Endothelial cell of umbilical vein (primary cell): ENCODE measurements around the gene ZNF786. TPM values are rescaled to one million over a fixed set of nuclear protein-coding genes. Genes with fewer than 3 reads are reported as not detected.

Experiments
- BruUV-seq: library from RNA; stranded (reverse); fragments of 400-500 nt; replicated peaks from 2 replicates; lab custom pipeline; 2021; lab: Mats Ljungman, UMichigan
- CTCF ChIA-PET: fragments of 300-600, 350-600 bp; sonication (Branson Sonifier 250); formaldehyde crosslinking; loops from one replicate; lab custom pipeline; 2021; ENCODE audit warnings: antibody characterized with exemption, inconsistent platforms; lab: Charles Lee
- POLR2A ChIA-PET: fragments of 300-600, 350-600 bp; sonication (Branson Sonifier 250); formaldehyde crosslinking; loops from one replicate; lab custom pipeline; 2021; ENCODE audit warnings: antibody characterized with exemption, inconsistent platforms; lab: Charles Lee
- DNase-seq: peaks from one replicate; pipeline ENCODE4 v3.0.0-alpha.2; 2011; ENCODE audit warnings: low read depth, low spot score
- FAIRE-seq: peaks from 2 replicates; lab custom pipeline; 2011; peaks lifted over from hg19 to GRCh38; lab: Jason Lieb, UNC
- H2AFZ ChIP-seq: 2 replicates; pipeline ENCODE4 v1.6.0; 2012; ENCODE audit warnings: low read depth, low read length, control low read depth, inconsistent platforms
- H3K27ac ChIP-seq: 2 replicates; pipeline ENCODE4 v1.5.1; 2011; ENCODE audit warnings: low read depth, mild to moderate bottlenecking, control low read depth, low read length, moderate library complexity; ENCODE audit not compliant: insufficient read depth
- H3K27me3 ChIP-seq, 2 experiments: 2 replicates each; pipeline versions ENCODE4 v1.6.0 to v1.6.1; 2011; ENCODE audit warnings: low read length in 2 of 2, mixed read lengths in 1 of 2; ENCODE audit not compliant: control insufficient read depth in 2 of 2, insufficient read depth in 2 of 2
- H3K36me3 ChIP-seq, 2 experiments: 2 replicates in 1 of 2; 3 replicates in 1 of 2; pipeline ENCODE4 v1.5.1; 2011; ENCODE audit warnings: low read length in 2 of 2, mild to moderate bottlenecking in 1 of 2, moderate library complexity in 1 of 2; ENCODE audit not compliant: control insufficient read depth in 2 of 2, insufficient read depth in 2 of 2; ENCODE audit errors: extremely low read depth in 1 of 2
- H3K4me1 ChIP-seq: 3 replicates; pipeline ENCODE4 v1.5.1; 2011; ENCODE audit warnings: mild to moderate bottlenecking, low read length; ENCODE audit not compliant: control insufficient read depth, insufficient read depth; ENCODE audit errors: extremely low read depth
- H3K4me2 ChIP-seq: 2 replicates; pipeline ENCODE4 v1.6.1; 2011; ENCODE audit warnings: low read length, control low read depth, mixed read lengths; ENCODE audit not compliant: insufficient read depth
- H3K4me3 ChIP-seq, 3 experiments: fragments of 200-600 bp in 1 of 3; sonication (generic), shearing (Covaris generic) in 1 of 3; replicated peaks in 1 of 3; 2 replicates each; pipeline ENCODE4 v1.5.1; 2011 to 2016; ENCODE audit warnings: control low read depth in 3 of 3, low read length in 3 of 3, mild to moderate bottlenecking in 2 of 3, inconsistent platforms in 1 of 3, low read depth in 1 of 3, moderate library complexity in 1 of 3; ENCODE audit not compliant: insufficient read depth in 1 of 3
- H3K79me2 ChIP-seq: 2 replicates; pipeline ENCODE4 v1.6.0; 2012; ENCODE audit warnings: low read length, inconsistent platforms; ENCODE audit not compliant: control insufficient read depth, insufficient read depth
- H3K9ac ChIP-seq: replicated peaks from 2 replicates; pipeline ENCODE3; 2011; ENCODE audit warnings: low read length, control low read depth; ENCODE audit not compliant: insufficient read depth; ENCODE audit errors: extremely low read depth
- H3K9me1 ChIP-seq: replicated peaks from 3 replicates; pipeline ENCODE4 v1.6.0; 2011; ENCODE audit warnings: mild to moderate bottlenecking, low read length; ENCODE audit not compliant: control insufficient read depth, insufficient read depth; ENCODE audit errors: extremely low read depth
- H3K9me3 ChIP-seq: replicated peaks from 2 replicates; pipeline ENCODE4 v1.5.1; 2012; ENCODE audit warnings: low read length, inconsistent platforms; ENCODE audit not compliant: control insufficient read depth, insufficient read depth
- H4K20me1 ChIP-seq: replicated peaks from 2 replicates; pipeline ENCODE3; 2011; ENCODE audit warnings: mild to moderate bottlenecking, low read length; ENCODE audit not compliant: control insufficient read depth, insufficient read depth; ENCODE audit errors: extremely low read depth
- CTCF ChIP-seq, 2 donors: IDR thresholded peaks; 1 replicate in 1 of 2; 2 replicates in 1 of 2; pipeline ENCODE4 v1.5.1; 2011; ENCODE audit warnings: low read length in 2 of 2, mild to moderate bottlenecking in 2 of 2, moderate library complexity in 2 of 2, control low read depth in 1 of 2, inconsistent platforms in 1 of 2, low read depth in 1 of 2; ENCODE audit not compliant: insufficient read depth in 1 of 2; ENCODE audit errors: extremely low read depth in 1 of 2
- EZH2 ChIP-seq: IDR thresholded peaks from 2 replicates; pipeline ENCODE4 v1.6.1; 2012; ENCODE audit warnings: borderline replicate concordance, low read depth, mild to moderate bottlenecking, moderate library complexity, low read length, inconsistent platforms; ENCODE audit not compliant: severe bottlenecking
- GATA2 ChIP-seq: IDR thresholded peaks from 2 replicates; pipeline ENCODE4 v1.7.0; 2011; ENCODE audit warnings: low read depth, mild to moderate bottlenecking, moderate library complexity, mixed read lengths, low read length; ENCODE audit not compliant: insufficient read length, insufficient read depth
- JUN ChIP-seq: IDR thresholded peaks from 2 replicates; pipeline ENCODE4 v1.6.1; 2011; ENCODE audit warnings: borderline replicate concordance, low read depth; ENCODE audit not compliant: insufficient read length, insufficient read depth
- MAX ChIP-seq: IDR thresholded peaks from 2 replicates; pipeline ENCODE4 v1.6.1; 2011; ENCODE audit not compliant: insufficient read depth, insufficient read length
- MYC ChIP-seq: IDR thresholded peaks from one replicate; pipeline ENCODE4 v1.6.1; 2011; ENCODE audit warnings: mild to moderate bottlenecking, low read depth, low read length
- POLR2A ChIP-seq: IDR thresholded peaks from 2 replicates; pipeline ENCODE4 v1.6.1; 2012; ENCODE audit warnings: low read depth, mild to moderate bottlenecking, control low read depth, low read length
- POLR2AphosphoS5 ChIP-seq: IDR thresholded peaks from 2 replicates; pipeline ENCODE4 v1.6.1; 2012; ENCODE audit warnings: low read depth, mild to moderate bottlenecking, control low read depth, low read length, moderate library complexity; ENCODE audit not compliant: insufficient read depth
- dilution Hi-C: fragments of 300-500 bp; cut with MboI; formaldehyde crosslinking; loops from one replicate; pipeline ENCODE4 v1.15.0; 2019; ENCODE audit warnings: low sequenced_read_pairs; ENCODE audit not compliant: extremely low pct_ligation_motif_present
- intact Hi-C: fragments of 100-400 bp; cut with micrococcal nuclease; formaldehyde crosslinking; loops from one replicate; pipeline ENCODE4 v1.10.0; 2022
- polyA plus RNA-seq, 4 experiments: library from polyadenylated mRNA; depleted of rRNA in 3 of 4; stranded (reverse) in 3 of 4; unstranded in 1 of 4; fragments of >200 nt; gene quantifications; 2 replicates each; pipeline versions ENCODE4 v1.2.1 to v1.2.3, GENCODE V29; 2011 to 2012; ENCODE audit warnings: missing spikeins in 1 of 4
- total RNA-seq: library from RNA; stranded (reverse); gene quantifications from 2 replicates; pipeline ENCODE4 v1.2.3, GENCODE V29; 2021

ZNF786 gene
- total and polyA plus RNA-seq, 2 donors (not counting 3 experiments of a cell fraction or from before 2014, with no cell fraction given), result 2.8 to 5.9 TPM

GRCh38 chr7:149104214-149104613 lies 13.7 kb upstream of the ZNF786 start:
- Histone ChIP-seq H3K36me3 (no peaks in the 10 kb centered on the region), H3K9ac (no peak overlapping the region), H3K27ac (no peak overlapping the region), H4K20me1 (no peaks in the 10 kb centered on the region), H3K79me2 (no peaks in the 10 kb centered on the region), H3K9me1 (no peaks in the 10 kb centered on the region), H3K4me3 (no peak overlapping the region), H3K9me3 (no peaks in the 10 kb centered on the region), H3K4me2 (no peak overlapping the region), H3K27me3 (no peaks in the 10 kb centered on the region), H2AFZ (no peak overlapping the region), H3K4me1 (no peaks in the 10 kb centered on the region)
- POLR2A ChIA-PET, result no interaction called here
- intact Hi-C loops (no loop called here), dilution Hi-C loops (no loop called here)
- CTCF ChIA-PET, result no interaction called here
- TF ChIP-seq CTCF (IDR thresholded peaks at IDR 0.05; ENCODE audit: extremely low read depth in 1 of 2, insufficient read depth in 1 of 2, low read depth in 1 of 2, low read length in 2 of 2), result no peak
- no peak for TF ChIP-seq POLR2AphosphoS5
- TF ChIP-seq MAX, result no peak
- TF ChIP-seq JUN, result no peak
- no peak for TF ChIP-seq MYC
- TF ChIP-seq GATA2, result no peak
- no peak for TF ChIP-seq EZH2
- TF ChIP-seq POLR2A, result no peak
- FAIRE-seq (no peak), DNase-seq (no peak)
- BruUV-seq, result no TSS peak
